ENCODE results near the gene VSNL1.

VSNL1 gene

GRCh38 chr2:17583166-17583565 lies 42.7 kb downstream of the VSNL1 start:
- H2AFZ ChIP-seq (ENCODE audit: insufficient read depth, low read length, poor library complexity), result no peak overlapping the region

GRCh38 chr2:17583646-17584045 lies 43.1 kb downstream of the VSNL1 start:
- no peak overlapping the region for H4K8ac ChIP-seq (ENCODE audit: low read depth, low read length)
- H3K23ac ChIP-seq (ENCODE audit: low read length), result no peak overlapping the region
- H3K18ac ChIP-seq (ENCODE audit: low read length), result no peak overlapping the region
- H3K4me2 ChIP-seq (ENCODE audit: low read length), result no peak overlapping the region
- H4K12ac ChIP-seq (ENCODE audit: low read depth, low read length), result no peak overlapping the region
- no peak overlapping the region for H3K14ac ChIP-seq (ENCODE audit: low read length)
- no peak overlapping the region for H2AK5ac ChIP-seq (ENCODE audit: low read length)
- H3K27ac ChIP-seq (ENCODE audit: low read depth, low read length), result no peak overlapping the region
- no peak overlapping the region for H2AFZ ChIP-seq (ENCODE audit: insufficient read depth, low read length, poor library complexity)
- H3K4me1 ChIP-seq (ENCODE audit: control insufficient read depth in 1 of 2, insufficient read depth in 2 of 2, low read length in 2 of 2), result no peaks in the 10 kb centered on the region
- no peak overlapping the region for H3K9ac ChIP-seq (ENCODE audit: low read length)
- H3K27me3 ChIP-seq (ENCODE audit: insufficient read depth, low read length), result no peaks in the 10 kb centered on the region
- H2BK12ac ChIP-seq (ENCODE audit: low read length), result no peak overlapping the region
- no peak for DNase-seq
- no peaks in the 10 kb centered on the region for H3K9me3 ChIP-seq (ENCODE audit: insufficient read depth, low read depth, low read length)
- no peaks in the 10 kb centered on the region for H3K36me3 ChIP-seq (ENCODE audit: control insufficient read depth in 1 of 2, insufficient read depth in 2 of 2, low read length in 2 of 2)
- H2BK5ac ChIP-seq (ENCODE audit: low read depth, low read length, poor library complexity), result no peak overlapping the region
- no peaks in the 10 kb centered on the region for H3K79me1 ChIP-seq (ENCODE audit: low read length)
- WGBS (ENCODE audit: extremely low coverage, insufficient coverage, insufficient read length), result no CpG with 5 or more reads among the region's 3 CpGs
- no peak overlapping the region for H3K4me3 ChIP-seq (ENCODE audit: low read depth, low read length)
- H4K91ac ChIP-seq (ENCODE audit: low read depth, low read length), result no peak overlapping the region
- no peak overlapping the region for H3K4ac ChIP-seq (ENCODE audit: low read depth, low read length)
- H2BK120ac ChIP-seq (ENCODE audit: insufficient read depth, low read length, poor library complexity), result no peak overlapping the region
- no peaks in the 10 kb centered on the region for H3K79me2 ChIP-seq (ENCODE audit: control insufficient read depth, insufficient read depth, low read length, poor library complexity)

More at GRCh38 chr2:17583166-17583565, 42.7 kb downstream of the VSNL1 start:
- H2BK5ac ChIP-seq (ENCODE audit: low read depth, low read length, poor library complexity), result no peak overlapping the region
- H4K12ac ChIP-seq (ENCODE audit: low read depth, low read length), result no peak overlapping the region
- no peaks in the 10 kb centered on the region for H3K79me2 ChIP-seq (ENCODE audit: control insufficient read depth, insufficient read depth, low read length, poor library complexity)
- no peak overlapping the region for H3K18ac ChIP-seq (ENCODE audit: low read length)
- H2BK12ac ChIP-seq (ENCODE audit: low read length), result no peak overlapping the region
- H3K4ac ChIP-seq (ENCODE audit: low read depth, low read length), result no peak overlapping the region
- WGBS (ENCODE audit: extremely low coverage, insufficient coverage, insufficient read length), result no CpG with 5 or more reads among the region's 2 CpGs
- no peak for DNase-seq
- H3K27ac ChIP-seq (ENCODE audit: low read depth, low read length), result no peak overlapping the region
- no peaks in the 10 kb centered on the region for H3K9me3 ChIP-seq (ENCODE audit: insufficient read depth, low read depth, low read length)
- H4K8ac ChIP-seq (ENCODE audit: low read depth, low read length), result no peak overlapping the region
- H3K23ac ChIP-seq (ENCODE audit: low read length), result no peak overlapping the region
- H4K91ac ChIP-seq (ENCODE audit: low read depth, low read length), result no peak overlapping the region
- no peaks in the 10 kb centered on the region for H3K27me3 ChIP-seq (ENCODE audit: insufficient read depth, low read length)
- H3K79me1 ChIP-seq (ENCODE audit: low read length), result no peaks in the 10 kb centered on the region
- no peak overlapping the region for H3K4me2 ChIP-seq (ENCODE audit: low read length)
- no peak overlapping the region for H3K9ac ChIP-seq (ENCODE audit: low read length)
- H2AK5ac ChIP-seq (ENCODE audit: low read length), result no peak overlapping the region
- no peak overlapping the region for H3K4me3 ChIP-seq (ENCODE audit: low read depth, low read length)
- no peak overlapping the region for H2BK120ac ChIP-seq (ENCODE audit: insufficient read depth, low read length, poor library complexity)
- no peak overlapping the region for H3K14ac ChIP-seq (ENCODE audit: low read length)
- no peaks in the 10 kb centered on the region for H3K36me3 ChIP-seq (ENCODE audit: control insufficient read depth in 1 of 2, insufficient read depth in 2 of 2, low read length in 2 of 2)
- H3K4me1 ChIP-seq (ENCODE audit: control insufficient read depth in 1 of 2, insufficient read depth in 2 of 2, low read length in 2 of 2), result no peaks in the 10 kb centered on the region

GRCh38 chr2:17584689-17585088 lies 44.2 kb downstream of the VSNL1 start:
- Histone ChIP-seq H3K18ac (ENCODE audit: low read length) (no peak overlapping the region), H3K4me3 (ENCODE audit: low read depth, low read length) (no peak overlapping the region), H3K9me3 (ENCODE audit: insufficient read depth, low read depth, low read length) (no peaks in the 10 kb centered on the region), H3K27me3 (ENCODE audit: insufficient read depth, low read length) (no peaks in the 10 kb centered on the region), H3K79me2 (ENCODE audit: control insufficient read depth, insufficient read depth, low read length, poor library complexity) (no peaks in the 10 kb centered on the region), H3K4ac (ENCODE audit: low read depth, low read length) (no peak overlapping the region), H4K12ac (ENCODE audit: low read depth, low read length) (no peak overlapping the region), H3K36me3 (ENCODE audit: control insufficient read depth in 1 of 2, insufficient read depth in 2 of 2, low read length in 2 of 2) (no peaks in the 10 kb centered on the region), H2AFZ (ENCODE audit: insufficient read depth, low read length, poor library complexity) (no peak overlapping the region), H3K27ac (ENCODE audit: low read depth, low read length) (no peak overlapping the region), H3K79me1 (ENCODE audit: low read length) (no peaks in the 10 kb centered on the region), H2BK5ac (ENCODE audit: low read depth, low read length, poor library complexity) (no peak overlapping the region), H3K14ac (ENCODE audit: low read length) (no peak overlapping the region), H3K9ac (ENCODE audit: low read length) (no peak overlapping the region), H2AK5ac (ENCODE audit: low read length) (no peak overlapping the region), H3K4me1 (ENCODE audit: control insufficient read depth in 1 of 2, insufficient read depth in 2 of 2, low read length in 2 of 2) (peaks cover 0 to 2% of the 10 kb centered on the region in 2 experiments), H3K23ac (ENCODE audit: low read length) (no peak overlapping the region), H4K91ac (ENCODE audit: low read depth, low read length) (no peak overlapping the region), H2BK12ac (ENCODE audit: low read length) (no peak overlapping the region), H3K4me2 (ENCODE audit: low read length) (no peak overlapping the region), H2BK120ac (ENCODE audit: insufficient read depth, low read length, poor library complexity) (no peak overlapping the region), H4K8ac (ENCODE audit: low read depth, low read length) (no peak overlapping the region)
- DNase-seq, result no peak
- WGBS (ENCODE audit: extremely low coverage, insufficient coverage, insufficient read length), result no CpG with 5 or more reads among the region's 4 CpGs

- DNase-seq, result no peak
These were observed 47.0 kb downstream of the VSNL1 start for GRCh38 chr2:17587469-17587868.

More at GRCh38 chr2:17587469-17587868, 47.0 kb downstream of the VSNL1 start:
- no peak overlapping the region for H3K4me3 ChIP-seq (ENCODE audit: low read depth, low read length)
- no peak overlapping the region for H2BK120ac ChIP-seq (ENCODE audit: insufficient read depth, low read length, poor library complexity)
- no peak overlapping the region for H3K18ac ChIP-seq (ENCODE audit: low read length)
- H3K23ac ChIP-seq (ENCODE audit: low read length), result no peak overlapping the region
- no peaks in the 10 kb centered on the region for H3K9me3 ChIP-seq (ENCODE audit: insufficient read depth, low read depth, low read length)
- no peak overlapping the region for H2BK12ac ChIP-seq (ENCODE audit: low read length)
- no peak overlapping the region for H2AFZ ChIP-seq (ENCODE audit: insufficient read depth, low read length, poor library complexity)
- no peak overlapping the region for H4K8ac ChIP-seq (ENCODE audit: low read depth, low read length)
- no peaks in the 10 kb centered on the region for H3K36me3 ChIP-seq (ENCODE audit: control insufficient read depth in 1 of 2, insufficient read depth in 2 of 2, low read length in 2 of 2)
- H2AK5ac ChIP-seq (ENCODE audit: low read length), result no peak overlapping the region
- H3K27ac ChIP-seq (ENCODE audit: low read depth, low read length), result no peak overlapping the region
- no peaks in the 10 kb centered on the region for H3K79me1 ChIP-seq (ENCODE audit: low read length)
- no peak overlapping the region for H4K91ac ChIP-seq (ENCODE audit: low read depth, low read length)
- no peaks in the 10 kb centered on the region for H3K79me2 ChIP-seq (ENCODE audit: control insufficient read depth, insufficient read depth, low read length, poor library complexity)
- peaks cover 0 to 2% of the 10 kb centered on the region in 2 experiments for H3K4me1 ChIP-seq (ENCODE audit: control insufficient read depth in 1 of 2, insufficient read depth in 2 of 2, low read length in 2 of 2)
- H3K4me2 ChIP-seq (ENCODE audit: low read length), result no peak overlapping the region
- no peaks in the 10 kb centered on the region for H3K27me3 ChIP-seq (ENCODE audit: insufficient read depth, low read length)
- H3K9ac ChIP-seq (ENCODE audit: low read length), result no peak overlapping the region
- no CpG with 5 or more reads among the region's 3 CpGs for WGBS (ENCODE audit: extremely low coverage, insufficient coverage, insufficient read length)
- no peak overlapping the region for H2BK5ac ChIP-seq (ENCODE audit: low read depth, low read length, poor library complexity)
- no peak overlapping the region for H4K12ac ChIP-seq (ENCODE audit: low read depth, low read length)
- no peak overlapping the region for H3K4ac ChIP-seq (ENCODE audit: low read depth, low read length)
- no peak overlapping the region for H3K14ac ChIP-seq (ENCODE audit: low read length)
